SU-DHL-6 (cell line): ENCODE results near the gene CPNE8.

Experiments used
- H2AFZ ChIP-seq: fragments of 200-600 bp; sonication (generic); 2 replicates; pipeline ENCODE4 v1.6.1; 2014; ENCODE audit warnings: low read depth, mild to moderate bottlenecking, moderate library complexity, mixed read lengths, antibody characterized with exemption, low read length; ENCODE audit not compliant: severe bottlenecking
- H3F3A ChIP-seq: fragments of 200-600 bp; shearing (Covaris generic); 2 replicates; pipeline ENCODE4 v1.6.0; 2016; ENCODE audit warnings: antibody characterized with exemption, mild to moderate bottlenecking; ENCODE audit not compliant: insufficient read depth
- H3K27ac ChIP-seq: fragments of 200-600 bp; sonication (generic); 2 replicates; pipeline ENCODE4 v1.5.1; 2016; ENCODE audit warnings: low read depth, mild to moderate bottlenecking, low read length, moderate library complexity, mixed read lengths
- H3K27me3 ChIP-seq: fragments of 200-600 bp; sonication (generic), shearing (Covaris generic); 2 replicates; pipeline ENCODE4 v1.6.0; 2014; ENCODE audit warnings: mild to moderate bottlenecking, low read length
- H3K36me3 ChIP-seq: fragments of 200-600 bp; sonication (generic); 2 replicates; pipeline ENCODE4 v1.6.1; 2014; ENCODE audit warnings: mild to moderate bottlenecking, low read length, mixed read lengths
- H3K4me2 ChIP-seq: fragments of 300-600, 200-600 bp; shearing (Covaris generic), sonication (generic); 2 replicates; pipeline ENCODE4 v1.6.0; 2014; ENCODE audit warnings: low read length, low read depth, mild to moderate bottlenecking; ENCODE audit not compliant: poor library complexity, severe bottlenecking
- H3K4me3 ChIP-seq: fragments of 200-600 bp; sonication (generic); 2 replicates; pipeline ENCODE4 v1.5.1; 2014; ENCODE audit warnings: antibody characterized with exemption, low read length, mild to moderate bottlenecking, mixed read lengths; ENCODE audit not compliant: insufficient read depth, poor library complexity, severe bottlenecking
- H3K79me2 ChIP-seq: fragments of 200-600 bp; sonication (generic); 2 replicates; pipeline ENCODE4 v1.6.1; 2014; ENCODE audit warnings: mild to moderate bottlenecking, low read length, moderate library complexity; ENCODE audit not compliant: insufficient read depth
- H3K9ac ChIP-seq: fragments of 200-600 bp; sonication (generic); 2 replicates; pipeline ENCODE4 v1.7.0; 2014; ENCODE audit warnings: mild to moderate bottlenecking, low read length
- H3K9me2 ChIP-seq: fragments of 200-600 bp; sonication (generic); replicated peaks from 2 replicates; pipeline ENCODE4 v1.6.1; 2014; ENCODE audit warnings: low read length; ENCODE audit not compliant: insufficient read depth
- H3K9me3 ChIP-seq: fragments of 200-600 bp; sonication (generic); 2 replicates; pipeline ENCODE4 v1.6.1; 2014; ENCODE audit warnings: low read length, mixed read lengths; ENCODE audit not compliant: insufficient read depth
- H4K20me1 ChIP-seq: fragments of 200-600 bp; sonication (generic); 2 replicates; pipeline ENCODE4 v1.6.1; 2014; ENCODE audit warnings: low read depth, mild to moderate bottlenecking, antibody characterized with exemption, low read length, moderate library complexity, mixed read lengths
- CTCF ChIP-seq: fragments of 200-600 bp; sonication (generic); IDR thresholded peaks from one replicate; pipeline ENCODE4 v1.5.1; 2017; ENCODE audit warnings: antibody characterized with exemption, mild to moderate bottlenecking, low read length, moderate library complexity; ENCODE audit not compliant: insufficient read depth, poor library complexity, severe bottlenecking
- EZH2phosphoT487 ChIP-seq: fragments of 200-600 bp; sonication (generic), shearing (Covaris generic); conservative IDR thresholded peaks from 2 replicates; pipeline ENCODE4 v1.6.1; 2018; ENCODE audit warnings: mild to moderate bottlenecking, antibody characterized with exemption, low read length, moderate library complexity, mixed read lengths

CPNE8 gene

GRCh38 chr12:38911611-38912010 lies 6.2 kb upstream of the CPNE8 start:
- no peak overlapping the region for H2AFZ ChIP-seq
- H3K79me2 ChIP-seq: no peaks in the 10 kb centered on the region
- H3K4me2 ChIP-seq: no peak overlapping the region
- H3K4me3 ChIP-seq: no peak overlapping the region
- no peak overlapping the region for H3K27ac ChIP-seq
- H3K9me2 ChIP-seq: no peaks in the 10 kb centered on the region
- no peak overlapping the region for H3K9ac ChIP-seq
- no peaks in the 10 kb centered on the region for H3K9me3 ChIP-seq
- H4K20me1 ChIP-seq: no peaks in the 10 kb centered on the region
- no peaks in the 10 kb centered on the region for H3K27me3 ChIP-seq
- TF ChIP-seq CTCF (no peak), EZH2phosphoT487 (no peak)
- no peaks in the 10 kb centered on the region for H3F3A ChIP-seq
- no peaks in the 10 kb centered on the region for H3K36me3 ChIP-seq

- Histone ChIP-seq H3K27ac (no peak overlapping the region), H4K20me1 (no peaks in the 10 kb centered on the region), H3K79me2 (no peaks in the 10 kb centered on the region), H2AFZ (no peak overlapping the region), H3K36me3 (no peaks in the 10 kb centered on the region), H3K9me3 (no peaks in the 10 kb centered on the region), H3K4me3 (no peak overlapping the region), H3K27me3 (no peaks in the 10 kb centered on the region), H3K9ac (no peak overlapping the region), H3K4me2 (no peak overlapping the region), H3K9me2 (no peaks in the 10 kb centered on the region), H3F3A (no peaks in the 10 kb centered on the region)
- TF ChIP-seq CTCF (no peak), EZH2phosphoT487 (no peak)
These were observed 2.0 kb upstream of the CPNE8 start for GRCh38 chr12:38907201-38907923.

GRCh38 chr12:38906482-38907200 lies 1.2 kb upstream of the CPNE8 start:
- no peak for TF ChIP-seq EZH2phosphoT487
- TF ChIP-seq CTCF: no peak
- H3K4me3 ChIP-seq: no peak overlapping the region
- H3K9ac ChIP-seq: no peak overlapping the region
- no peak overlapping the region for H3K4me2 ChIP-seq
- no peaks in the 10 kb centered on the region for H3K9me3 ChIP-seq
- H4K20me1 ChIP-seq: no peaks in the 10 kb centered on the region
- no peaks in the 10 kb centered on the region for H3F3A ChIP-seq
- no peaks in the 10 kb centered on the region for H3K9me2 ChIP-seq
- H3K79me2 ChIP-seq: no peaks in the 10 kb centered on the region
- H2AFZ ChIP-seq: no peak overlapping the region
- no peaks in the 10 kb centered on the region for H3K36me3 ChIP-seq
- H3K27me3 ChIP-seq: no peaks in the 10 kb centered on the region
- no peak overlapping the region for H3K27ac ChIP-seq
